Mesenchymal stem cell (in vitro differentiated cells and primary cell): Measurements from ENCODE around the gene CBY3.
"Not testable (repeated sequence)": the region's sequence is repeated elsewhere in the genome, so short reads cannot be mapped to it uniquely, and the experiment has no call there.

Experiments used
- DNase-seq: peaks from one replicate; pipeline ENCODE4 v3.0.0-alpha.2; 2013
- H2AFZ ChIP-seq: one replicate; pipeline ENCODE4 v1.6.1; 2013; ENCODE audit warnings: low read depth, mild to moderate bottlenecking, control low read depth, inconsistent platforms, low read length, moderate library complexity
- H2AK5ac ChIP-seq: 2 replicates; pipeline ENCODE4 v1.6.1; 2013; ENCODE audit warnings: low read length, moderate library complexity, mild to moderate bottlenecking, inconsistent platforms; ENCODE audit not compliant: severe bottlenecking
- H2BK120ac ChIP-seq: one replicate; pipeline ENCODE4 v1.6.1; 2013; ENCODE audit warnings: low read depth, mild to moderate bottlenecking, inconsistent platforms, low read length, moderate library complexity
- H2BK12ac ChIP-seq, 2 experiments: one replicate each; pipeline ENCODE4 v1.6.1; 2013; ENCODE audit warnings: inconsistent platforms in 2 of 2, low read length in 2 of 2, mild to moderate bottlenecking in 2 of 2, moderate library complexity in 2 of 2, control low read depth in 1 of 2
- H2BK15ac ChIP-seq: one replicate; pipeline ENCODE4 v1.6.1; 2013; ENCODE audit warnings: mild to moderate bottlenecking, low read depth, inconsistent platforms; ENCODE audit not compliant: poor library complexity, severe bottlenecking
- H2BK5ac ChIP-seq: 2 replicates; pipeline ENCODE4 v1.6.1; 2013; ENCODE audit warnings: low read depth, mild to moderate bottlenecking, low read length, control low read depth, inconsistent platforms; ENCODE audit not compliant: poor library complexity, severe bottlenecking
- H3K14ac ChIP-seq, 2 experiments: one replicate each; pipeline ENCODE4 v1.6.1; 2013; ENCODE audit warnings: inconsistent platforms in 2 of 2, low read length in 2 of 2, control low read depth in 1 of 2, mild to moderate bottlenecking in 1 of 2, moderate library complexity in 1 of 2
- H3K18ac ChIP-seq, 2 experiments: one replicate each; pipeline ENCODE4 v1.6.1; 2013; ENCODE audit warnings: inconsistent platforms in 2 of 2, low read length in 2 of 2, control low read depth in 1 of 2, low read depth in 1 of 2, mild to moderate bottlenecking in 1 of 2
- H3K23ac ChIP-seq, 2 experiments: one replicate each; pipeline ENCODE4 v1.6.1; 2013; ENCODE audit warnings: inconsistent platforms in 2 of 2, low read length in 2 of 2, mild to moderate bottlenecking in 2 of 2, moderate library complexity in 2 of 2, control low read depth in 1 of 2
- H3K27ac ChIP-seq: 2 replicates; pipeline ENCODE4 v1.5.1; 2013; ENCODE audit warnings: mild to moderate bottlenecking, moderate library complexity, low read length, control low read depth, inconsistent platforms; ENCODE audit not compliant: poor library complexity, severe bottlenecking
- H3K27me3 ChIP-seq, 2 experiments: 2 replicates each; pipeline versions ENCODE4 v1.6.1 to v1.7.0; 2013; ENCODE audit warnings: low read length in 2 of 2, mild to moderate bottlenecking in 2 of 2, moderate library complexity in 2 of 2, control low read depth in 1 of 2, inconsistent platforms in 1 of 2; ENCODE audit not compliant: control insufficient read depth in 1 of 2, insufficient read depth in 1 of 2
- H3K36me3 ChIP-seq, 2 experiments: 2 replicates each; pipeline versions ENCODE4 v1.6.1 to v1.7.0; 2013; ENCODE audit warnings: low read length in 2 of 2, control low read depth in 1 of 2, inconsistent platforms in 1 of 2, low read depth in 1 of 2, mild to moderate bottlenecking in 1 of 2; ENCODE audit not compliant: insufficient read depth in 2 of 2, control insufficient read depth in 1 of 2
- H3K4ac ChIP-seq, 2 experiments: one replicate each; pipeline ENCODE4 v1.6.1; 2013; ENCODE audit warnings: inconsistent platforms in 2 of 2, low read length in 2 of 2, mild to moderate bottlenecking in 2 of 2, moderate library complexity in 2 of 2, control low read depth in 1 of 2, low read depth in 1 of 2
- H3K4me1 ChIP-seq: 2 replicates; pipeline ENCODE4 v1.6.1; 2013; ENCODE audit warnings: low read depth, low read length, control low read depth; ENCODE audit not compliant: control insufficient read depth, insufficient read depth
- H3K4me2 ChIP-seq: 2 replicates; pipeline ENCODE4 v1.6.1; 2013; ENCODE audit warnings: low read length, mild to moderate bottlenecking, inconsistent platforms; ENCODE audit not compliant: poor library complexity, severe bottlenecking
- H3K4me3 ChIP-seq, 2 experiments: 2 replicates each; pipeline versions ENCODE4 v1.5.1 to v1.7.0; 2013; ENCODE audit warnings: low read length in 2 of 2, mild to moderate bottlenecking in 2 of 2, control low read depth in 1 of 2, low read depth in 1 of 2; ENCODE audit not compliant: insufficient read depth in 1 of 2
- H3K79me1 ChIP-seq: replicated peaks from 2 replicates; pipeline ENCODE4 v1.6.1; 2013; ENCODE audit warnings: mild to moderate bottlenecking, control low read depth, low read length, inconsistent platforms; ENCODE audit not compliant: poor library complexity, severe bottlenecking
- H3K9ac ChIP-seq: 2 replicates; pipeline ENCODE4 v1.7.0; 2013; ENCODE audit warnings: mild to moderate bottlenecking, low read length, moderate library complexity
- H3K9me3 ChIP-seq: 2 replicates; pipeline ENCODE4 v1.7.0; 2013; ENCODE audit warnings: mild to moderate bottlenecking, low read length; ENCODE audit not compliant: control insufficient read depth
- H4K8ac ChIP-seq: one replicate; pipeline ENCODE4 v1.6.1; 2013; ENCODE audit warnings: inconsistent platforms, mild to moderate bottlenecking, low read length, moderate library complexity
- H4K91ac ChIP-seq: one replicate; pipeline ENCODE4 v1.6.1; 2013; ENCODE audit warnings: mild to moderate bottlenecking, low read length, inconsistent platforms
- WGBS: methylation state at CpG from one replicate; pipeline ENCODE4 v1.1.7; 2013; ENCODE audit warnings: mixed read lengths; 5-methylcytosine and 5-hydroxymethylcytosine counted together

Gene CBY3

DNA sequence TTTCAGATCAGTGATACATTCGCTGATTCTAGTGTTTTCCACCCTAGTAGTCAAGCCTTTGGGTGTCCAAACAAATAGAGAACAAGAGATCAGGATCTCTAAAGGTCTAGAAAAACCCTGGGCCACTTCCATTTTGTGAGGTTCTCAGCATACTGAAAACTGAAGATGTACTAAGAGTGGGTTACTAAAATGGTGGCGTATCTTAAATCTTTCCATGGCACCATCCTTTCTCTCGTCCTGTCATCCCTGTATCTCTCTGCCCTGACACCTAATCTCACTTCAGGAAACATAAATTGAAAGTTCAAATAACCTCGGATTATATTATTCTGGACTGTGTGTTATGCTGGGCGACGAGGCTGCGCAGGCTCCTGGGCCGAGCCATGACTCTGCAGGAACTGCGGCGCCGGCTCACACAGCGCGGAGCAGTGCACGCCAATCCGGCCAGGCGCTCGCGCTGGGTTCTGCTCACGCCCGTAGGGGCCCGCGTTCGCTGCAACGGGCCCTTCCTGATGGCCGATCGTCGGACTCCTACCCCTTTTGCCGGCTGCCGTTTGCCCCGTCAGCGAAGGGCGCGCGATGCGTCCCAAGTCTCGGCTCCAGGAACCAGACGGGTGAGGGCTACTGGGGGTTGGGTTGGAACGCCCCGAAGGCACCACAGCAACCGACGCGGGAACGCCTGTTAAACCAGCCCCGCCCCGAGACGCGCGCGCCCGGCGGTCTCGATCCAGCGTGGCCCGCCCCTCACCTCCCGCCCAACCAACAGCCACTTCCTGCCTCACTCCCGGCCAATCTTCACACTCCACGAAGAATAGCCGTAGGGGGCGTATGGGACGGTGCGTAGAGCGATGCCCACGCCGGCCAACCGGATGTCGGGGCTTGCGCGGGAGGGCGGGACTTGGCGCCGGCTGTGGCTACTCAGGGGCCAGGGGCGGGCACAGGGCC lies 17.4 kb upstream of the CBY3 start:
- H2AK5ac ChIP-seq = peak overlapping the region; percentile 94
- peak overlapping the region; percentile 91 for H2AFZ ChIP-seq
- H4K91ac ChIP-seq = peak overlapping the region; percentile 91
- no peaks in the 10 kb centered on the region for H3K27me3 ChIP-seq
- H3K14ac ChIP-seq = peak overlapping the region in 1 of 2 experiments; percentile 9
- H3K4me2 ChIP-seq = peak overlapping the region; percentile 77
- H3K79me1 ChIP-seq = peaks cover 3% of the 10 kb centered on the region
- WGBS = 2% methylated on average over 44 of the region's 72 CpGs
- H3K9ac ChIP-seq = peak overlapping the region; percentile 97
- H3K9me3 ChIP-seq = no peaks in the 10 kb centered on the region
- peak overlapping the region; percentile 98 for H4K8ac ChIP-seq
- H2BK12ac ChIP-seq = no peak overlapping the region
- peaks cover 13 to 15% of the 10 kb centered on the region in 2 experiments for H3K36me3 ChIP-seq
- DNase-seq = peak; percentile 100
- H3K23ac ChIP-seq = no peak overlapping the region
- H3K18ac ChIP-seq = peak overlapping the region; percentile 97
- peak overlapping the region; percentile 97 for H3K27ac ChIP-seq
- peak overlapping the region; percentile 86 to 99 for H3K4ac ChIP-seq
- H3K4me3 ChIP-seq = peak overlapping the region; percentile 90 to 91
- H2BK120ac ChIP-seq = no peak overlapping the region
- peaks cover 5% of the 10 kb centered on the region for H3K4me1 ChIP-seq
- H2BK5ac ChIP-seq = peak overlapping the region; percentile 77
- H2BK15ac ChIP-seq = peak overlapping the region; percentile 77

DNA sequence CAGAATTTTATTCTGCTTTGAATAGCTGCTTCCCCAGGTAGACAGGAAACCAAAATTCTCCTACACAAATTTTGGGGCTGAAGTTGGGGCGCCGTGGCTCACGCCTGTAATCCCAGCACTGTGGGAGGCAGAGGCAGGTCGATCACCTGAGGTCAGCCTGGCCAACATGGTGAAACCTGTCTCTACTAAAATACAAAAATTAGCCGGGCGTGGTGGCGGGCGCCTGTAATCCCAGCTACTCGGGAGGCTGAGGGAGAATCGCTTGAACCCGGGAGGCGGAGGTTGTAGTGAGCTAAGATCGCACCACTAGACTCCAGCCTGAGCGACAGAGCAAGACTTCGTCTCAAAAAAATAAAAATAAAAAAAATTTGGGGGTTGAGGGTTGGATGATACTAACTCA lies 16.7 kb upstream of the CBY3 start:
- not testable (repeated sequence) for H3K4ac ChIP-seq, H2BK5ac ChIP-seq, H3K14ac ChIP-seq, H4K91ac ChIP-seq, H2BK15ac ChIP-seq, H3K79me1 ChIP-seq, H2AFZ ChIP-seq, H3K23ac ChIP-seq, H3K4me1 ChIP-seq, DNase-seq, H3K27me3 ChIP-seq, H2BK120ac ChIP-seq, H2BK12ac ChIP-seq, H3K9me3 ChIP-seq
- Histone ChIP-seq H3K4me3 (peak overlapping the region in 1 of 2 experiments; percentile 91), H2AK5ac (peak overlapping the region; percentile 94), H3K4me2 (peak overlapping the region; percentile 77), H4K8ac (peak overlapping the region; percentile 72), H3K18ac (peak overlapping the region in 1 of 2 experiments; percentile 97), H3K9ac (peak overlapping the region; percentile 97), H3K27ac (peak overlapping the region; percentile 97), H3K36me3 (peaks cover 8 to 10% of the 10 kb centered on the region in 2 experiments)
- WGBS = 100% methylated on average over 11 of the region's 15 CpGs

DNA sequence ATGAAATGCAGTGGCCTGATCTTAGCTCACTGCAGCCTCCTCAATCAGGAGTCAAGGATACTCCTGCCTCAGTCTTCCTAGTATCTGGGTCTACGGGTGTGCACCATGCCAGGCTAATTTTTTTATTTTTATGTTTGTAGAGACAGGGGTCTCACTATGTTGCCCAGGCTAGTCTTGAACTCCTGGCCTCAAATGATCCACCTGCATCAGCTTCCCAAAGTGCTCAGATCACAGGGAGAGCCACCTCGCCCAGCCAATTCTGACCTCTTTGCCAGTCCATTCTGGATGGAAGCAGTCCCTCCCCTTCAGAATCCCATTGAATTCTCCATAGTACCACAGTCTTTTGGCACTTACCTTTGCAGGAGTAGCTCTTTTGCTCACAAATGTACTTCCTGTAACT lies 16.3 kb upstream of the CBY3 start:
- H2BK15ac ChIP-seq = no peak overlapping the region
- no peak overlapping the region for H2BK120ac ChIP-seq
- no peak overlapping the region for H2AFZ ChIP-seq
- no peak overlapping the region for H2BK5ac ChIP-seq
- H3K9ac ChIP-seq = peak overlapping the region; percentile 97
- peaks cover 7 to 8% of the 10 kb centered on the region in 2 experiments for H3K36me3 ChIP-seq
- H3K4me3 ChIP-seq = peak overlapping the region in 1 of 2 experiments; percentile 91
- no peak overlapping the region for H3K14ac ChIP-seq
- no peak overlapping the region for H4K8ac ChIP-seq
- H2BK12ac ChIP-seq = peak overlapping the region in 1 of 2 experiments; percentile 6
- peak overlapping the region; percentile 11 to 21 for H3K18ac ChIP-seq
- H3K27me3 ChIP-seq = no peaks in the 10 kb centered on the region
- peak overlapping the region; percentile 83 for H4K91ac ChIP-seq
- H3K27ac ChIP-seq = no peak overlapping the region
- H2AK5ac ChIP-seq = peak overlapping the region; percentile 81
- DNase-seq = no peak
- H3K4ac ChIP-seq = no peak overlapping the region
- H3K23ac ChIP-seq = no peak overlapping the region
- WGBS = 100% methylated on average over 1 of the region's 2 CpGs
- H3K4me1 ChIP-seq = peaks cover 5% of the 10 kb centered on the region
- H3K9me3 ChIP-seq = no peaks in the 10 kb centered on the region
- H3K4me2 ChIP-seq = peak overlapping the region; percentile 11
- H3K79me1 ChIP-seq = peaks cover 3% of the 10 kb centered on the region

DNA sequence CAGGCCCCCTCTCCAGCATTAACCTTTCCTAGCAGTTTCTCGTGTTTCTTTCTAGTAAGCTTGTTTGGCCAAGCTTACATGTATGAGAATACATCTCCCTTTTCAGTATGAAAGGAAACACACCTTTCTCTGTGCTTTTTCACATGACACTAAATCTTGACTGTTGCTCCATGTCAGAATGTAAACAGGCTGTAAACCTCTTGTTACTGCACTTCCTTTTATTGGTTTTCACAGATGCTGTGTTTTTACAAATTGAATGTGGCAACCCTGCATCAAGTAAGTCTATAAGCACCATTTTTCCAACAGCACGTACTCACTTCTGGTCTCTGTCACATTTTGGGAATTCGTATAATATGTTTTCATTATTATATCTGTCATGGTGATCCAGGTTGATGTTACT lies 15.8 kb upstream of the CBY3 start:
- no peak overlapping the region for H2BK5ac ChIP-seq
- peaks cover 3 to 4% of the 10 kb centered on the region in 2 experiments for H3K36me3 ChIP-seq
- H3K23ac ChIP-seq = no peak overlapping the region
- no peaks in the 10 kb centered on the region for H3K27me3 ChIP-seq
- H3K4me2 ChIP-seq = no peak overlapping the region
- H3K27ac ChIP-seq = no peak overlapping the region
- no peak overlapping the region for H2AFZ ChIP-seq
- no peak overlapping the region for H3K18ac ChIP-seq
- no peak overlapping the region for H4K91ac ChIP-seq
- H3K9ac ChIP-seq = no peak overlapping the region
- H2BK120ac ChIP-seq = no peak overlapping the region
- no peak overlapping the region for H3K4ac ChIP-seq
- H2BK15ac ChIP-seq = no peak overlapping the region
- H2AK5ac ChIP-seq = no peak overlapping the region
- no peak overlapping the region for H4K8ac ChIP-seq
- 78% methylated on average over 1 of the region's 3 CpGs for WGBS
- no peaks in the 10 kb centered on the region for H3K9me3 ChIP-seq
- H3K79me1 ChIP-seq = peaks cover 3% of the 10 kb centered on the region
- no peak overlapping the region for H2BK12ac ChIP-seq
- no peak overlapping the region for H3K14ac ChIP-seq
- H3K4me1 ChIP-seq = peaks cover 5% of the 10 kb centered on the region
- no peak overlapping the region for H3K4me3 ChIP-seq
- DNase-seq = peak; percentile 44
